ENCODE data around the gene NAA20. TPM values are rescaled to one million over a fixed set of nuclear protein-coding genes. Genes with fewer than 3 reads are reported as not detected.
A peak's percentile ranks its signal among the peaks of the same experiment; 100 is the strongest.

Gene NAA20
- total RNA-seq, 2 donors from 2014 or later, result 62.9 to 72.5 TPM

GRCh38 chr20:19976595-19977372 is 40.4 kb upstream of the NAA20 start:
- H3K27me3 Mint-ChIP-seq (ENCODE audit: low read depth), result peaks cover 21% of the 10 kb centered on the region
- no peaks in the 10 kb centered on the region for H3K36me3 Mint-ChIP-seq (ENCODE audit: insufficient read depth in 2 of 2)
- no peak overlapping the region for H3K4me3 Mint-ChIP-seq
- peaks cover 9% of the 10 kb centered on the region for H3K4me1 Mint-ChIP-seq (ENCODE audit: low read depth)
- no peaks in the 10 kb centered on the region for H3K9me3 Mint-ChIP-seq
- no peak for ATAC-seq (replicated peaks in 1 of 2)
- no peak for DNase-seq
- H3K27ac Mint-ChIP-seq, result no peak overlapping the region

GRCh38 chr20:19977373-19977770 is 39.8 kb upstream of the NAA20 start:
- DNase-seq (no peak), ATAC-seq (replicated peaks in 1 of 2) (no peak)
- no peaks in the 10 kb centered on the region for H3K9me3 Mint-ChIP-seq
- peaks cover 22% of the 10 kb centered on the region for H3K27me3 Mint-ChIP-seq (ENCODE audit: low read depth)
- no peak overlapping the region for H3K4me3 Mint-ChIP-seq
- no peaks in the 10 kb centered on the region for H3K36me3 Mint-ChIP-seq (ENCODE audit: insufficient read depth in 2 of 2)
- H3K27ac Mint-ChIP-seq, result no peak overlapping the region
- peaks cover 9% of the 10 kb centered on the region for H3K4me1 Mint-ChIP-seq (ENCODE audit: low read depth)

- Mint-ChIP-seq H3K4me1 (ENCODE audit: low read depth) (peaks cover 9% of the 10 kb centered on the region), H3K4me3 (no peak overlapping the region), H3K27ac (no peak overlapping the region), H3K36me3 (ENCODE audit: insufficient read depth in 2 of 2) (no peaks in the 10 kb centered on the region), H3K9me3 (no peaks in the 10 kb centered on the region), H3K27me3 (ENCODE audit: low read depth) (peaks cover 22% of the 10 kb centered on the region)
- DNase-seq (no peak), ATAC-seq (replicated peaks in 1 of 2) (peak; percentile 18 to 53)
Measured at GRCh38 chr20:19978511-19979210, 38.5 kb upstream of the NAA20 start.

- peaks cover 9% of the 10 kb centered on the region for H3K4me1 Mint-ChIP-seq (ENCODE audit: low read depth)
- DNase-seq (no peak), ATAC-seq (replicated peaks in 1 of 2) (no peak)
- H3K9me3 Mint-ChIP-seq, result no peaks in the 10 kb centered on the region
- no peak overlapping the region for H3K27ac Mint-ChIP-seq
- peaks cover 22% of the 10 kb centered on the region for H3K27me3 Mint-ChIP-seq (ENCODE audit: low read depth)
- no peak overlapping the region for H3K4me3 Mint-ChIP-seq
- no peaks in the 10 kb centered on the region for H3K36me3 Mint-ChIP-seq (ENCODE audit: insufficient read depth in 2 of 2)
Measured at GRCh38 chr20:19981031-19981451, 36.1 kb upstream of the NAA20 start.

- no peak for DNase-seq
- Mint-ChIP-seq H3K4me1 (ENCODE audit: low read depth) (no peaks in the 10 kb centered on the region), H3K4me3 (no peak overlapping the region), H3K36me3 (ENCODE audit: insufficient read depth in 2 of 2) (no peaks in the 10 kb centered on the region), H3K27me3 (ENCODE audit: low read depth) (peaks cover 17% of the 10 kb centered on the region), H3K9me3 (no peaks in the 10 kb centered on the region), H3K27ac (no peak overlapping the region)
- no peak for ATAC-seq (replicated peaks in 1 of 2)
Measured at GRCh38 chr20:19986419-19986818, 30.7 kb upstream of the NAA20 start.

GRCh38 chr20:19987046-19987445 is 30.1 kb upstream of the NAA20 start:
- ATAC-seq (replicated peaks in 1 of 2), result no peak
- no peak for DNase-seq
- Mint-ChIP-seq H3K27me3 (ENCODE audit: low read depth) (peaks cover 12% of the 10 kb centered on the region), H3K27ac (no peak overlapping the region), H3K4me1 (ENCODE audit: low read depth) (no peaks in the 10 kb centered on the region), H3K9me3 (no peaks in the 10 kb centered on the region), H3K4me3 (no peak overlapping the region), H3K36me3 (ENCODE audit: insufficient read depth in 2 of 2) (no peaks in the 10 kb centered on the region)

- no peak for DNase-seq
- H3K27ac Mint-ChIP-seq, result no peak overlapping the region
Measured at GRCh38 chr20:19990850-19991249, 26.3 kb upstream of the NAA20 start.

GRCh38 chr20:19991308-19991707 is 25.9 kb upstream of the NAA20 start:
- no peak for DNase-seq
- ATAC-seq (replicated peaks in 1 of 2), result no peak
- no peak overlapping the region for H3K4me3 Mint-ChIP-seq
- H3K27me3 Mint-ChIP-seq (ENCODE audit: low read depth), result peaks cover 12% of the 10 kb centered on the region
- no peak overlapping the region for H3K27ac Mint-ChIP-seq
- H3K9me3 Mint-ChIP-seq, result no peaks in the 10 kb centered on the region
- no peaks in the 10 kb centered on the region for H3K4me1 Mint-ChIP-seq (ENCODE audit: low read depth)
- no peaks in the 10 kb centered on the region for H3K36me3 Mint-ChIP-seq (ENCODE audit: insufficient read depth in 2 of 2)

More at GRCh38 chr20:19990850-19991249, 26.3 kb upstream of the NAA20 start:
- ATAC-seq (replicated peaks in 1 of 2), result no peak
- Mint-ChIP-seq H3K4me1 (ENCODE audit: low read depth) (no peaks in the 10 kb centered on the region), H3K27me3 (ENCODE audit: low read depth) (peaks cover 12% of the 10 kb centered on the region), H3K9me3 (no peaks in the 10 kb centered on the region), H3K4me3 (no peak overlapping the region), H3K36me3 (ENCODE audit: insufficient read depth in 2 of 2) (no peaks in the 10 kb centered on the region)

GRCh38 chr20:19991854-19992253 is 25.3 kb upstream of the NAA20 start:
- no peaks in the 10 kb centered on the region for H3K36me3 Mint-ChIP-seq (ENCODE audit: insufficient read depth in 2 of 2)
- ATAC-seq (replicated peaks in 1 of 2), result no peak
- no peak overlapping the region for H3K4me3 Mint-ChIP-seq
- H3K4me1 Mint-ChIP-seq (ENCODE audit: low read depth), result no peaks in the 10 kb centered on the region
- H3K9me3 Mint-ChIP-seq, result no peaks in the 10 kb centered on the region
- H3K27ac Mint-ChIP-seq, result no peak overlapping the region
- no peak for DNase-seq
- H3K27me3 Mint-ChIP-seq (ENCODE audit: low read depth), result peaks cover 12% of the 10 kb centered on the region

GRCh38 chr20:19992996-19993908 is 23.9 kb upstream of the NAA20 start:
- Mint-ChIP-seq H3K27me3 (ENCODE audit: low read depth) (peaks cover 5% of the 10 kb centered on the region), H3K4me3 (no peak overlapping the region), H3K36me3 (ENCODE audit: insufficient read depth in 2 of 2) (no peaks in the 10 kb centered on the region), H3K27ac (no peak overlapping the region), H3K9me3 (no peaks in the 10 kb centered on the region), H3K4me1 (ENCODE audit: low read depth) (no peaks in the 10 kb centered on the region)
- DNase-seq (no peak), ATAC-seq (replicated peaks in 1 of 2) (no peak)

GRCh38 chr20:19993958-19994669 is 23.0 kb upstream of the NAA20 start:
- DNase-seq, result no peak
- no peak for ATAC-seq (replicated peaks in 1 of 2)
- Mint-ChIP-seq H3K36me3 (ENCODE audit: insufficient read depth in 2 of 2) (no peaks in the 10 kb centered on the region), H3K27me3 (ENCODE audit: low read depth) (peaks cover 8% of the 10 kb centered on the region), H3K4me3 (no peak overlapping the region), H3K27ac (no peak overlapping the region), H3K9me3 (no peaks in the 10 kb centered on the region), H3K4me1 (ENCODE audit: low read depth) (no peaks in the 10 kb centered on the region)

- Mint-ChIP-seq H3K27me3 (ENCODE audit: low read depth) (peaks cover 19% of the 10 kb centered on the region), H3K27ac (no peak overlapping the region), H3K9me3 (no peaks in the 10 kb centered on the region), H3K4me3 (no peak overlapping the region), H3K36me3 (ENCODE audit: insufficient read depth in 2 of 2) (no peaks in the 10 kb centered on the region), H3K4me1 (ENCODE audit: low read depth) (no peaks in the 10 kb centered on the region)
- DNase-seq, result peak; percentile 10 to 33
- no peak for ATAC-seq (replicated peaks in 1 of 2)
Measured at GRCh38 chr20:19995220-19995863, 21.8 kb upstream of the NAA20 start.
